Stimulated activated CD8-positive, alpha-beta memory T cell treated with anti-CD3 and anti-CD28 coated beads, Interleukin-7, amount 100 ng/mL, for 24 hours (primary cell): Measurements from ENCODE around the gene MAN2C1.
A peak's percentile ranks its signal among the peaks of the same experiment; 100 is the strongest.
"Not testable (repeated sequence)": the region's sequence is repeated elsewhere in the genome, so short reads cannot be mapped to it uniquely, and the experiment has no call there.

ENCODE experiments used
- DNase-seq: peaks from one replicate; pipeline ENCODE4 v3.0.0-alpha.2; 2020; ENCODE audit warnings: low read depth

Gene MAN2C1

DNA sequence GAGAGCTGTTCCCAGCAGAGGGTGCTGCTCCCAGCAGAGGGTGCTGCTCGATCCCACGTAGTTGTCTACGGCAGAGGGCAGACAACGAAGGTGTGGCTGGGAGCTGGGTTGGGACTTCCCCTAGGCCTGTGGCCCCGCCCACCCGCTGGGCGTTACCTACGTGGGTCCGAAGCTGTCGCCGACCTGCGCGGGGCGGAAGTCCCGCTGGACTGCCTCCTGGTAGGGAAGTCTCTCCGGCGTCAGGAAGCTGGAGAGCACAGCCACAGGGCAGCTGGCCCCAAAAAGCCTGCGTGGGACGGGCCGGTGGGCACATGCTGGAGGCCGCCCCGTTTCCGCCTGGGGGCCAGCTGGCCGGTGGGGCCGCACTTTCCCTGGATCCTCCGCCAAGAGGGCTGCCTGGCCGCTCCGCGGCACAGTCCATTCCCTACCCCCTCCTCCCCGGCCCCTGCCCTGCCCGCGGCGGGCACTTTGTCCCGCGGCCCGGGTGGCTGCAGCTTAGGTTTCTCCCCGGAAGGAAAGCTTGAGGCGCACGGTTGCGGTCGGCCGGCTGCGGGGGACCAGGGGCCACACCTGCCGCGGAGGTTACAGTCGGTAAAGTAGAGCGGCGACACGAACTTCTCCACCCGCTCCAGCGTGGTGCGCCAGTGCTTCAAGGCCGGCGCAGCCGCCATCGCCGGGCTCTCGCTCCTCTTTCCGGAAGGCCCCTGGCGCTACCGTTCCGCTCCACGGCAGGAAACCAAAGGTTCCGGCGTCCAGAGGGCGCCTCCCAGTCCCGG, at the start of gene MAN2C1:
Gene MAN2C1, minus strand, starts transcription at position 695 of the 776 bp plus-strand sequence. Its CDS starts 24 bp downstream, at position 671.
- DNase-seq = peak; percentile 85

GRCh38 chr15:75416584-75416983, 48.2 kb upstream of the MAN2C1 start:
- no peak for DNase-seq

DNA sequence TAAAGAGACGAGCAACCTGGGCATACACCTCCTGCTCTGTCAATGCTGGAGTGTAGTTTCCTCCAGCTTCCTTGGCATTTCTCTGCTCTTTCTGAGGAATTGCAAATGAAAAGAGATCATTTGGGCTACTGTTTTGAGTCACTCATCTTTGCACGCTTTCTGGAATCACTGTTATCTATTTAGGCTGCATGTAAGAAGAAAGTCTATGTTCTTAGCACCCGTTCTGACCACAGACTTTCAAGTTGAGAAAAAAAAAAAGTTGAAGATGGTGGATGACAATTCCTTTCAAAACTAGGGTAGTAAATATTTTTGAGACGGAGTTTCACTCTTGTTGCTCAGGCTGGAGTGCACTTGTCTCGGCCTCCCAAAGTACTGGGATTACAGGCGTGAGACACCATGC, 41.8 kb upstream of the MAN2C1 start:
- no peak for DNase-seq

DNA sequence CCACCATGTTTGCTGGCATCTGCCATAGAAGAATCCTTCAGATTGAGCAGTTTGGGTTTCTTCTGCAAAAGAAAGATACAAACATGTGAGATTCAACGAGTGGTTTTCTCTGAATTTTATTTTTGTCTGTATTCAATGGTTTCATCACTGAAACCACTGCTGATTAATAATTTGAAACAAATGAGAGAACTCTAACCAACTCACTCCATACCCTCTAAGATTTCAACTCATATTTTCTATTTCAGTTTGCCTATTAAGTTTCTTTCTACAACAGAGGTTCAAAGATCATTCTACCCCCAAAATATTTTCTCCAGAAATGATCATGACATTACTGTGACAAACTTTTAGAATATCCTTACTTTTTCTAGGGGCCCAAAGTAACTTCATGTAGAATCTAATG, 38.7 kb upstream of the MAN2C1 start:
- no peak for DNase-seq

- DNase-seq = no peak
These were observed 35.5 kb upstream of the MAN2C1 start for GRCh38 chr15:75403892-75404291.

DNA sequence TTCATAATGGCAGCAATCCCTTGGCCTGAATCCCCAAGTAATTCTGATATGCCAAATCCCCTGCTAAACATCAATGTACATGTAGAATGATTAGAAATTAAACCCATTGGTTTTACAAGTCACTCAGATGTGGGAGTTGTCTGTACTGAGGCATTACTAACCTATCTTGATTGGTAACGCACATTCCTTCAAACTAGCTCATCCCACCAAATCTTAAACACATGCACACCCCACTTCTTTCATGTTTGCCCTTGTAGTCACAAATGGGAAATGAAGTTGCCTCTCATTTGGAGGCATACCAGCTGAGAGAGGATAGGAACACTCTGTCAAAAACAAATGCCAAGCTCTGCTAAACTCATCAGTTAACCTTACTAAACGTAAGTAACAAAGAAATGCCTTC, 29.1 kb upstream of the MAN2C1 start:
- DNase-seq = no peak

DNA sequence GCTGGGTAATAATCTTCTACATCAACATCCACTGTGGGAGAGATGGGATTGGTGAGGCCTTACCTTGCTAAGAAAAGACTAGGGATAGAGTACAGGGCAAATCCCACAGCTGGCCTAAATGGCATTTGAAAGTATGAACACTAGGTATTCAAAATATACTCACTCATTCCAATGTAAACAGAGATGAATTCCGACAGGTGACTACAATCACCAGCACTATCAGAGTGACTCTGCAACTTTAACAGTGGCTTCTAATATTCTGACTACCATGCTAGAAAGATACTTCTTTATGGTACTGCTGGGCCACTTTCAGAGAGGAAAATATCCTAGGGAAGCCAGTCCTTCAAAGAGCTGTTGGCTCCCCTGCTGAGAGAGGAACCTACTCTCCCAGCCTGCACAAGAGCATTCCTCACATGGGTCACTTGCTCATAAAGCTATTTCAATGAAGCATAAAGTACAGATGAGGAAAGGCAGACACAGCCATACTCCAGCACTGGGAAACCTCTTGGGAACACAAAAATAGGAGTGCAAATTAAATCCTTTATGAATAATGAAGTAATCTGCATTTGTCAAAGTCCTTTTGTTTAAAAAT, 21.5 kb upstream of the MAN2C1 start:
- no peak for DNase-seq

DNA sequence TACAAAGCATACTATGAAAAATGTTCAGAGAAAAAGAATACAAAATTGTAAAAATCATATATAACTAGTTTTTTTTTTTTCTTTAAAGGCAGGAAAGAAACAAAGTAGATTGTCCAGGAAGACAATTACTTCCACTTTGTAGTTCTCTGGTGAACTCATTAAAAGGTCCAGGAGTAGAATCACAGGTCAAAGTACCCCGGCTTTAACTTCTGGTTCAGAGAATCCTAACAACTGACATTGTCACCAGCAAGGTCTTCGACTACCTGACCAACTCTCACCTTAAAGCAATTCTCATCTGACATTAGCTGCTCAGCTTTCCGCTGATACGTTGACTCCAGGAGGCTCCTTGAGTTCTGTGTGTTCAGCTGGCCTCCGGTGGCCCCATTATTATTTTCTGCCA, 15.6 kb upstream of the MAN2C1 start:
- not testable (repeated sequence) for DNase-seq

GRCh38 chr15:75380773-75381172, 12.4 kb upstream of the MAN2C1 start:
- DNase-seq = no peak

DNA sequence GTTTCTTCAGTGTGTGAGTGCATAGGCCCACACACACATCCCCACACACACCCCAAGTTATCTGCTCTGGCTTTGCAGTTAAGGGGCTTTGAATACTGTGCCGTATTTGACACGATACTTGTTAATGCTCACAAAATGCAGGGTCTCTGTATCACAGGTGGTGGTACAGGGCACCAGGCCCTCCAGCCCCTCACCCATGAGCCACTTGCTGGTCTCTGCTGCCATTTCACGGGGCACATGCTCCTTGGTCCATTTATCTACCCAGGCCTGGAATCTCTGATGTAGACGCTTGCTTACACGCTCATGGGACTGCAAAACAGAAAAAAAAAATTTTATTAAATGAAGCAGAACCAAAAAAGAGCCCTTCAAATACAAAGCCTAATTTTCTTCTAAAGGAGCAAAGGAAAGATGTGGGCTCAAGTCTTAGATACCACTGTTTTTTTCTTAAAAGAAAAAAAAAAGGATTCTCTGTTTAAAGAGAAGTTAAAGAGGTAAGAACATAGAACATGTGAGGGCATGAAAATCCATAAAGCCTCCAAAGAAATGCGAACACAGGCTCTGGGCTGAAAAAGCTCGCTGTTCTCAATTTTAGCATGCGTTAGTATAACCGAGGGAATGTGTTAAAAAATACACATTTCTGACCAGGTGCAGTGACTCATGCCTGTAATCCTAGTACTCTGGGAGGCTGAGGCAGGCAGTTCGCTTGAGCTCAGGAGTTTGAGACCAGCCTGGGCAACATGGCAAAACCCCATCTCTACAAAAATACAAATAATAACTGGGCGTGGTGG, 3.7 kb upstream of the MAN2C1 start:
- DNase-seq = no peak

DNA sequence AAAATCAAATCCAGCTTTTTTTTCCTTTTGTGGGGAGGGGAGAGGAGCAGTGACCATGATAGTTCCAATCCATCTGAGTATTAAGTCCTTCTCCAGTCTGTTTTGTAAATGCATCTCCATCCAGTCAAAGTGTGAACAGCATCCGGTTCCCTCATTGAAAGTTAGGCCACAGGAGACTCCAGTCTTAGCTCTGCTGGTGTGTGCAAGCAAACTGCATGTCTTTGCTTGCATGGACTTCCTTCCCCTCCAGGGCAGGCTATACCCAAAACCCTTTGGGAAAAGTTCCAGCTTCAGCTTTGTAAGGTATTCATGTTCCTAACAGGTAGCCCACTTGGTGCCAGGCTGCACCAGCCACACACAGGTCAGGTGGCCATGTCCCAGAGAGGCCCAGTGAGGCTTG, 3.1 kb upstream of the MAN2C1 start:
- DNase-seq = no peak

- DNase-seq = no peak
These were observed 1.6 kb upstream of the MAN2C1 start for GRCh38 chr15:75369897-75370581.

DNA sequence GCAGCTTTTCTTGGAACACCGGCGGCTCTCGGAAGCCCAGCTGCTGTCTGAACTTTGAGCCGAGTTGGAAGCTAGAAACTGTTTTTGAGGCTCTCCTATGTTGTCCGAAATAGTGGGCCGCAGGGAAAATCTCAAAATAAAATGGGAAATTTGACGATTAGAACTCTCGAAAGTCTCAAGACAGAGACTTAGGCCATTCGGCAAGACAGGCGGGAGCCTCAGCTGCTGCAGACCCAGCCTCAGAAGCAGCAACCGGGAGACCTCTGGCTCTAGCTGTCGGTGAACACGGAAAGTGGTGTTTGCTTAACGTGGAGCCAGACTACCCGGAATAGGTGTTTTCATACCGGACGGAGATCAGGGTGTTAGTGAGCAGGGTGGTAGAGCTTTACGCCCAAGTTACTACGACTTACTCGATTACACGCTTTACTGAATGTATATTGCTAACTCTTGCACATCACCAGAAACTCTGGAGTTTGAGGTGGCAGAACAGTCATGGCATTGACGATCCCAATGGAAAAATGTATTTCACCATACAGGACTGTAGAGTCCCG, 357 bp upstream of the MAN2C1 start:
- no peak for DNase-seq

DNA sequence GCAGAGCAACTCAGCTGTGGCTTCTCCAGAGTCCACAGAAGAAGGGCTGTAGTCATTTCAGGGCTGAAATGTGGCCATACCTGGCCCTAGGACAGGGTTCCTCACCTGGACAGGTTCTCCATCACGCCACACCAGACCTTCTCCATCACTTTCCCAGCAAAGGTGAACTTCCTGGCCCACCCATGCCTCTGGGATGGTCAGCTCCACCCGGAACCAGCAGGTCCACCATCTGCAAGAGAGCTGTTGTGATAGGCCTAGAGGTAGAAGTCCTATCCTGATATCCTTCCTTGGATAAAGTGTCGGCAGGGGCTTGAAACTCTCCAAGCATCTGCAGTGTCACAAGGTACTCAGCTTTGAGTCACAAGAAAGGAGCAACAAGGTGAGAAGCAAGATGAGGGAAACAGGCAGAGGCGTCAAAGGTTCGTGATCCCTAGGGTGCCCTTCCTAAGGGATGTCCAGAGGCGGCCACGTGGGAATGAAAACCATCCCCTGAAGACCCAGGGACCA, 948 bp downstream of the MAN2C1 start:
- no peak for DNase-seq

DNA sequence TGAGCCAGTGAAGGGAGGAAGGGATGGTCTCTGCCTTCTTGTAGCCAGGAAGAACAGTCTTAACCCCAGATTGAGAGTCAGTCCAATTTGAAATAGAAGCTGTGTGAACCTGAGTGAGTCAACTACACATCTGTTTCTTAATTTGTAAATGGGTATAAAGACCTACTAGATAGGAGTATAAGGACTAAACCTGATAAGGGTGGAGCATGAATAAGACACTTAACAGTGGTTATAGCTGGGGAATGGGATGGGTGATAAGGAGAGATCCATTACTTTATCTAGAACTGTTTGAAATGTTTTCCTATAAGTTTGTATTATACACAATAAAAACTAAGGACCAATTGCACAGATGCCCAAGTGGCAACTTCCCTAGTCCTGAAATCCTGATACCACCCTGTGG, 1.4 kb downstream of the MAN2C1 start:
- no peak for DNase-seq

GRCh38 chr15:75366163-75366562, 2.2 kb downstream of the MAN2C1 start:
- no peak for DNase-seq

DNA sequence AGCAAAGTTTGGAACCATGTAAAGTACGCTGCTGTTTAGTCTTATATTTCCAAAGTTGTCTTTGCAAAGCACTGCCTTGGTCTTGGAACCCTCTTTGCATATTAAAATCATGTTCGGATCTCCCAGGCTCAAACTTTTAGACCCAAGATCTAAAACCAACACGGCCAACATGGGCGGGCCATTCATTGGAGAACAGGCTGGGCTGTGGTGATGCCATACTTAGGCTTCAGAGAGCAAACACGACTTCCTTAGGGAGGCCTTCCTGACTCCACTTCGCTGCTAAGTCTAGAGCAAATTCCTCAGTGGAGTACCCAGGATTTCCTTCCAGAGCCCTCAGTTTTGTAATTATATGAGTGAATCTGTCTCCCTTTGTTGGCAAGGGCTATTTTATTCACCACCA, 3.5 kb downstream of the MAN2C1 start:
- no peak for DNase-seq

- DNase-seq = no peak
These were observed 4.6 kb downstream of the MAN2C1 start for GRCh38 chr15:75363786-75364185.

DNA sequence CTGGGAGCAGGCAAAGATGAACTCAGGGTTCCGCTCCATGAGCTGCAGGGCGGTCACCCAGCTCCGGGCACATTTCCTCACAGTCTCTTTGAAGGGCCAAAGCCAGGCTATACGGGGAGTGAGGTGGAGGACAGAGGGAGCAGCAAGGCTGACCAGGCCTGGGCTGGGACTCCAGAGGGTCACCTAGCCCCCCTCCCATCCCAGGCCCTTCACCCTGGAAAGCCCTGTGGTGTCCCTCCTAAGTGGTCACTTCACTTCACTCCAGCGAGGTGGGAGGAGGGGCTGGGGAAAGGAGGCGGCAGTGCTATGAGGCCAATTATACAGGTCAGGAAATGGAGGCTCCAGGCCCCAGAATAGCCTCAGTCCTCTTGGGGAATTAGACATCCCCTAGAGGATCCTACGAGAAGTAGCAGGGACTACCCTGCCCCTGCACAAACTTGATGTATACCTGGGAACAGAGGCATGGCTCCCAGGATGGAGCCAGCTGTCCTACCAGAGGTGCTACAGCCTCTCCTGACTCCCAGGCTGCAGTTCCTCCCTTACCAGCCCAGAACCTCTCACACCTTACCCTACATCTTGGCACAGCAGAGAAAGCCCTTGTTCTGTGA, 5.7 kb downstream of the MAN2C1 start:
- no peak for DNase-seq

DNA sequence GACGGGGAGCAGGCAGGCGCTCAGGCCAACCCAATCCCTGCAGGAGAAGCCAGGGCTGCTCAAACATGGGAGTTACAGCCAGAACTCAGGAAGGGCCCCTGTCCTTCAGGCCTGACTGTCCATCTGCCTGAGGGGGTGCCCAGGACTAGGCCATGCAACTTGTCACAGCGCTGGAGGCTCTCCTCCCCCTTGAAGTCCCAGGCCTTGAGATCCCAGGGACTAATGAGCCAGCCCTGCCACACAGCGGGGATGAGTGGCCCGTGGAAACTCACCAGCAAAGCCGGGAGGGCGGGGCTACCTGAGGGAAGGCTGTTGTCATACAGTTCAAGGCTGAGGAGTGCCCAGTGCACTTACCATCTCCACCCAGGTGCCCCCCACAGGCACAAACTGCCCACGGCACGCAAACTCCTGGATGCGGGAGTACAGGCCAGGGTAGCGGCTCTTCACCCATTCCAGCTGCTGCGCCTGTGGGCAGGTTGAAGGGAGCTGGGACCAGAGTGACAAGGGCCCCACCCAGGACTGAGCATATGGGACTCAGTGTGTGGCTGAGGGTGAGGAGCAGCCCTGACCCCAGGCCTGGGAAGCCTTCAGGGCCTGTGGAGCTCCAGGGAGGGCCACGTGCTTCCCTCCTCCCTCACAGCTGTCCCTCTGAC, 6.3 kb downstream of the MAN2C1 start:
- DNase-seq = no peak

DNA sequence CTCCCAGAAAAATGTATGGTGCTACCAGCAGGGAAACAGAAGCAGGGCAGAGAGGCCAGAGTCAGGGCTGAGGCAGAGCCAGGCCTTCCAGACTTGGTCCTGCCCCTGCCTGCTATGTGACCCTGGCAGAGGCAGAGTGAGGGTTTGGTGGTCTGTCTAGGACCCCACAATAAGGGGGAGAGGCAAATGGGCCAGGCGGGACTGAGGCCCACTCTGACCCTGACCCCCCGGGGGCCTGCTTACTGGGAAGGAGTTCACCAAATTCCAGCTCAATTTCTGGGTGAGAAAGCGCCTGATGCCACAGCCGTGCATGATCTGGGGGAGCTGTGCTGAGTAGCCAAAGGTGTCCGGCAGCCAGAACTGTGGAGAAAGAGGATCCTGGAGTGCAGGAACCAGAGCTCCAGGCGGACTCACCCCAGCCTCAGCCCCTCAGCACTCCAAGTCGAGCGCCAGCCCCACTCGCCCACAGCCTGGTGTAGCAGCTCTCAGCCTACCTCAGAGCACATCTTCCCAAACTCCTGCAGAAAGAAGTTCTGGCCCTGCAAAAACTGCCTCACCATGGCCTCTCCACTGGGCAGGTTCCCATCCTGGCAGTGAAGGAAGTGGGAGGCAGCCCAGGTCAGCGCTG, 6.9 kb downstream of the MAN2C1 start:
- no peak for DNase-seq
